Vagina (tissue), 2 donors: ENCODE measurements around the gene ARHGAP26.

ENCODE experiments used
- CTCF ChIP-seq, 3 experiments: fragments of 450-650 bp in 2 of 3; fragments of 200-600 bp in 1 of 3; sonication (generic) in 1 of 3; IDR thresholded peaks; one replicate each; pipeline ENCODE4 v1.5.1; 2017 to 2019; ENCODE audit warnings: antibody characterized with exemption in 3 of 3, mild to moderate bottlenecking in 2 of 3, moderate library complexity in 2 of 3
- POLR2A ChIP-seq, 2 donors: fragments of 450-650 bp; IDR thresholded peaks; one replicate each; pipeline ENCODE4 v1.6.1; 2017; ENCODE audit warnings: antibody characterized with exemption in 2 of 2, mild to moderate bottlenecking in 2 of 2, moderate library complexity in 2 of 2
- POLR2AphosphoS5 ChIP-seq, 2 donors: sonication (generic); formaldehyde crosslinking; IDR thresholded peaks; one replicate each; pipeline ENCODE4 v1.9.0; 2017; ENCODE audit warnings: antibody characterized with exemption in 2 of 2, mild to moderate bottlenecking in 2 of 2, low read depth in 1 of 2; ENCODE audit not compliant: insufficient read depth in 1 of 2

- TF ChIP-seq POLR2AphosphoS5 (IDR thresholded peaks at IDR 0.05; ENCODE audit: insufficient read depth in 1 of 2, low read depth in 1 of 2): no peak
- no peak for TF ChIP-seq CTCF (IDR thresholded peaks at IDR 0.05)
- TF ChIP-seq POLR2A (IDR thresholded peaks at IDR 0.05): no peak
Observed at GRCh38 chr5:142954455-142954854, 184.3 kb downstream of the ARHGAP26 start.
